HepG2 (cell line): ENCODE results near the gene FAM168A. TPM values are rescaled to one million over a fixed set of nuclear protein-coding genes. Genes with fewer than 3 reads are reported as not detected.

Experiments used
- CCAR2 ChIP-seq: fragments of 200-400 bp; formaldehyde crosslinking; optimal IDR thresholded peaks from 2 replicates; pipeline ENCODE3; 2018; ENCODE audit warnings: low read depth, mild to moderate bottlenecking, low read length, moderate library complexity
- CREB1 ChIP-seq, 2 experiments: fragments of 450-650 bp in 1 of 2; IDR thresholded peaks; 2 replicates each; pipeline ENCODE4 v1.6.1; 2016 to 2017; ENCODE audit warnings: control low read depth in 1 of 2, mild to moderate bottlenecking in 1 of 2, missing compliant biosample characterization in 1 of 2, missing genetic modification characterization in 1 of 2
- HNF4A ChIP-seq: sonication (generic); formaldehyde crosslinking; IDR thresholded peaks from 2 replicates; pipeline ENCODE4 v1.4.0; 2020; ENCODE audit warnings: missing genetic modification reagents
- MAFF ChIP-seq: IDR thresholded peaks from 2 replicates; pipeline ENCODE4 v1.6.1; 2011; ENCODE audit warnings: low read depth, low read length, improper control_type of control experiment
- NFIB ChIP-seq: sonication (generic); formaldehyde crosslinking; IDR thresholded peaks from 2 replicates; pipeline ENCODE4 v1.9.0; 2021; ENCODE audit warnings: missing genetic modification reagents, mild to moderate bottlenecking, borderline replicate concordance
- NONO ChIP-seq, 2 experiments: fragments of 450-650 bp in 1 of 2; sonication (generic) in 1 of 2; formaldehyde crosslinking in 1 of 2; IDR thresholded peaks in 1 of 2; conservative IDR thresholded peaks in 1 of 2; 2 replicates each; pipeline versions ENCODE4 v1.6.1 to v1.8.0; 2017 to 2022; ENCODE audit warnings: mild to moderate bottlenecking in 1 of 2, missing genetic modification reagents in 1 of 2, moderate library complexity in 1 of 2
- ONECUT2 ChIP-seq: sonication (generic); formaldehyde crosslinking; IDR thresholded peaks from 2 replicates; pipeline ENCODE4 v1.4.0; 2020; ENCODE audit warnings: missing genetic modification reagents
- PBX3 ChIP-seq: sonication (generic); formaldehyde crosslinking; IDR thresholded peaks from 2 replicates; pipeline ENCODE4 v1.8.1; 2023; ENCODE audit warnings: missing genetic modification reagents, inconsistent platforms, borderline replicate concordance
- RAD21 ChIP-seq: fragments of 450-650 bp; formaldehyde crosslinking; IDR thresholded peaks from 2 replicates; pipeline ENCODE4 v1.5.0; 2020; ENCODE audit warnings: mild to moderate bottlenecking
- SAP130 ChIP-seq: IDR thresholded peaks from 2 replicates; pipeline ENCODE4 v1.6.1; 2016; ENCODE audit warnings: low read depth
- SUZ12 ChIP-seq: fragments of 150-350 bp; IDR thresholded peaks from 2 replicates; pipeline ENCODE4 v1.6.1; 2014; ENCODE audit warnings: low read depth, low read length
- TRIM22 ChIP-seq: fragments of 450-650 bp; IDR thresholded peaks from 2 replicates; pipeline ENCODE4 v1.6.1; 2017
- ZBTB1 ChIP-seq: sonication (generic); formaldehyde crosslinking; IDR thresholded peaks from 2 replicates; pipeline ENCODE4 v1.4.0; 2020; ENCODE audit warnings: missing genetic modification reagents, borderline replicate concordance
- ZMYM3 ChIP-seq: sonication (generic); formaldehyde crosslinking; IDR thresholded peaks from 2 replicates; pipeline ENCODE4 v1.5.1; 2020; ENCODE audit warnings: mild to moderate bottlenecking, missing genetic modification reagents
- ZNF230 ChIP-seq: sonication (generic); formaldehyde crosslinking; IDR thresholded peaks from 2 replicates; pipeline ENCODE4 v1.4.0; 2020; ENCODE audit warnings: mild to moderate bottlenecking, missing genetic modification reagents
- ZNF317 ChIP-seq: sonication (generic); formaldehyde crosslinking; IDR thresholded peaks from 2 replicates; pipeline ENCODE4 v1.5.0; 2020; ENCODE audit warnings: mild to moderate bottlenecking, missing genetic modification reagents
- ZNF329 ChIP-seq: sonication (generic); formaldehyde crosslinking; IDR thresholded peaks from 2 replicates; pipeline ENCODE4 v1.9.0; 2021; ENCODE audit warnings: low read depth, mild to moderate bottlenecking, missing genetic modification reagents
- ZNF335 ChIP-seq: sonication (generic); formaldehyde crosslinking; IDR thresholded peaks from 2 replicates; pipeline ENCODE4 v1.4.0; 2020; ENCODE audit warnings: missing genetic modification reagents
- ZNF614 ChIP-seq: IDR thresholded peaks from 2 replicates; pipeline ENCODE4 v1.6.1; 2018; ENCODE audit warnings: missing biosample characterization, missing genetic modification reagents, inconsistent platforms, borderline replicate concordance
- ZNF7 ChIP-seq: IDR thresholded peaks from 2 replicates; pipeline ENCODE4 v1.6.1; 2016; ENCODE audit warnings: missing biosample characterization, missing genetic modification reagents
- ZNF75D ChIP-seq: sonication (generic); formaldehyde crosslinking; IDR thresholded peaks from 2 replicates; pipeline ENCODE4 v1.8.1; 2023; ENCODE audit warnings: missing genetic modification reagents, mild to moderate bottlenecking, borderline replicate concordance
- ZNF782 ChIP-seq: sonication (generic); formaldehyde crosslinking; IDR thresholded peaks from 2 replicates; pipeline ENCODE4 v1.4.0; 2020; ENCODE audit warnings: missing genetic modification reagents, mild to moderate bottlenecking, borderline replicate concordance
- ZNF841 ChIP-seq: sonication (generic); formaldehyde crosslinking; IDR thresholded peaks from 2 replicates; pipeline ENCODE4 v1.8.1; 2023; ENCODE audit warnings: missing genetic modification reagents, borderline replicate concordance
- polyA plus RNA-seq, 8 experiments: library from polyadenylated mRNA; depleted of rRNA in 3 of 8; stranded (reverse) in 7 of 8; unstranded in 1 of 8; fragments of >200 nt; fragmentation: Illumina TruSeq in 4 of 8; extraction: Trizol in 4 of 8; gene quantifications; 2 replicates each; pipeline versions ENCODE4 v1.2.1 to v1.2.3, GENCODE V29; 2011 to 2016; ENCODE audit warnings: low read depth in 4 of 8, missing spikeins in 1 of 8, mixed read lengths in 1 of 8; ENCODE audit not compliant: insufficient read depth in 1 of 8
- total RNA-seq, 5 experiments: library from RNA; depleted of rRNA; stranded (reverse); fragments of >200 nt; fragmentation: Illumina TruSeq; extraction: Trizol; gene quantifications; 2 replicates each; pipeline ENCODE4 v1.2.3, GENCODE V29; 2016; ENCODE audit warnings: low read depth in 1 of 5
- TF ChIP-seq, protein P1 (sequence below): IDR thresholded peaks from 2 replicates; pipeline ENCODE4 v1.6.1; 2016; ENCODE audit warnings: mild to moderate bottlenecking

The FAM168A gene
- total and polyA plus RNA-seq, 2 of the 13 experiments (the other 11 are each of a cell fraction or from before 2014, with no cell fraction given), result 13.9 to 15.8 TPM

DNA sequence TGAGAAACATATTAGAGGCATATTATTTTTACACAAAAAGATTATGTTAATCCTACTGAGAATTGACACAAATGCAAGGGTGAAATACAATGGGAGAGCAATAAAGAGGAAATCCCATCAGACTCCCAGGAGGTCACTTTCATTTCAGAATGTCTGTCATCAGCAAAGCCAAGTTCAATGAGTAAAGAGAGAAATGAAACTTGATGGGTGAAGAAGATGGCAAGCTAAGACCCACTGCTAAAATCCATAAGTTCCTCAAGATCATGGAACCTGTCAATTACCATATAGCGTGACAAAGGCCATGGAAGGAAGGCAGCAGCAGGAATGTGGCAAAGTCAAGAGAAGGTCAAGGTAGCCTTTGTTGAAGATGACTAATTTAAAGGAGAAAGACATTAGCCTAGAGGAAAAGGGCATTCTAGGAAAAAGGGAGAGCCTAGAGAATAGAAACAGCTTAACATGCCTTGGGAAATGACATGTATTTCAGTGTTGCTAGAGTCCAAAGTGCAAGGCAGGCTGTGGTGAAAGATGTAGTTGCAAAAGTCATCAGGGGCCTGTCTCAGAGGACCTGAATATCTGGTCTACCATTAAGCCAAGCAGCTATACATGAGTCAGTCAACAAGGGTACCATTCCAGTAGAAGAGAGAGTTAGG, 43.1 kb downstream of the FAM168A start (continued):
- TF ChIP-seq SUZ12, result no peak
- TF ChIP-seq CCAR2, result no peak
- no peak for TF ChIP-seq ONECUT2 (CRISPR knock-in tag)
- TF ChIP-seq MAFF, result no peak
- TF ChIP-seq ZNF329 (CRISPR knock-in tag), result no peak
- no peak for TF ChIP-seq ZNF335 (CRISPR knock-in tag)
- no peak for TF ChIP-seq NFIB (CRISPR knock-in tag)
- no peak for TF ChIP-seq NONO (IDR thresholded peaks at IDR 0.05)
- no peak for TF ChIP-seq NONO (CRISPR knock-in tag; conservative IDR thresholded peaks at IDR 0.05)
- TF ChIP-seq ZNF7 (CRISPR knock-in tag), result peak; percentile 82
- no peak for TF ChIP-seq ZNF75D (CRISPR knock-in tag)
- TF ChIP-seq, protein P1, sequence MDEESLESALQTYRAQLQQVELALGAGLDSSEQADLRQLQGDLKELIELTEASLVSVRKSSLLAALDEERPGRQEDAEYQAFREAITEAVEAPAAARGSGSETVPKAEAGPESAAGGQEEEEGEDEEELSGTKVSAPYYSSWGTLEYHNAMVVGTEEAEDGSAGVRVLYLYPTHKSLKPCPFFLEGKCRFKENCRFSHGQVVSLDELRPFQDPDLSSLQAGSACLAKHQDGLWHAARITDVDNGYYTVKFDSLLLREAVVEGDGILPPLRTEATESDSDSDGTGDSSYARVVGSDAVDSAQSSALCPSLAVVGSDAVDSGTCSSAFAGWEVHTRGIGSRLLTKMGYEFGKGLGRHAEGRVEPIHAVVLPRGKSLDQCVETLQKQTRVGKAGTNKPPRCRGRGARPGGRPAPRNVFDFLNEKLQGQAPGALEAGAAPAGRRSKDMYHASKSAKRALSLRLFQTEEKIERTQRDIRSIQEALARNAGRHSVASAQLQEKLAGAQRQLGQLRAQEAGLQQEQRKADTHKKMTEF (CRISPR knock-in tag), result no peak
- TF ChIP-seq ZNF317 (CRISPR knock-in tag), result no peak
- TF ChIP-seq ZNF230 (CRISPR knock-in tag), result no peak
- no peak for TF ChIP-seq ZNF782 (CRISPR knock-in tag)
- no peak for TF ChIP-seq RAD21 (CRISPR knock-in tag)
- no peak for TF ChIP-seq ZNF841
- TF ChIP-seq TRIM22, result no peak
- no peak for TF ChIP-seq CREB1 (IDR thresholded peaks at IDR 0.05)
- no peak for TF ChIP-seq CREB1 (CRISPR knock-in tag; IDR thresholded peaks at IDR 0.05)
- peak; percentile 96 for TF ChIP-seq HNF4A (CRISPR knock-in tag)
- peak; percentile 47 for TF ChIP-seq SAP130 (CRISPR knock-in tag)
- no peak for TF ChIP-seq ZBTB1 (CRISPR knock-in tag)
- TF ChIP-seq PBX3, result no peak
- TF ChIP-seq ZNF614, result peak; percentile 65; the same call in 1 of the 2 replicates
- TF ChIP-seq ZMYM3 (CRISPR knock-in tag), result no peak
